Glomerular visceral epithelial cell (primary cell): ENCODE measurements around the gene SH2D2A.

Source experiments
- DNase-seq: peaks from one replicate; pipeline ENCODE4 v3.0.0-alpha.2; 2016; ENCODE audit errors: extremely low spot score

The SH2D2A gene

DNA sequence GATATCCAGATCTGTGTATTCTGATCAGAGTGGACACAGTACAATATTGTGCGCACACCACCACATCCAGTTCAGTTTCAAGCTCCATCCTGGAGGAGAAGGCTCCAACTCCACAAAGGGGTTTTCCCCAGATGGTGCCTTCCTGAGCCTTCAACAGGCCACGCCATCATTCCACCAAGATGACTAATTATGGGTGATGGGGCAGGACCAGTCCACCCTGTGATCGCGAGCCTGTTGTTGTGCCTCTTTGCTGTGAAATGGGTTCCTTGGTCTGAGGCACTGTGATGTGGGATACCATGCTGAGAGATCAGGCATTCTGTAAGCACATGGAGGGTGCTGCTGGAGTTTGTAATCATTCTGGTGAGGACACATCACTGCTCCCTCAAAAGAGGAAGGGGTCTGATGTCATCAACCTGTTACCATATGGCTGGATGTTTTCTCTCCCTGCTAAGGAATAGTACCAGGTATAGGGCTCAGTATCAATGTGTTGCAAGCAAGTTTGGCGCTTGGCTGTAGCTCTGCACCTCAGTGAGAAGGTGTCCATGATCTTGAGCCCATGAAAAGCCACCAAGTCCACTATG is 6.7 kb upstream of the SH2D2A start:
- DNase-seq, result peak; percentile 35

DNA sequence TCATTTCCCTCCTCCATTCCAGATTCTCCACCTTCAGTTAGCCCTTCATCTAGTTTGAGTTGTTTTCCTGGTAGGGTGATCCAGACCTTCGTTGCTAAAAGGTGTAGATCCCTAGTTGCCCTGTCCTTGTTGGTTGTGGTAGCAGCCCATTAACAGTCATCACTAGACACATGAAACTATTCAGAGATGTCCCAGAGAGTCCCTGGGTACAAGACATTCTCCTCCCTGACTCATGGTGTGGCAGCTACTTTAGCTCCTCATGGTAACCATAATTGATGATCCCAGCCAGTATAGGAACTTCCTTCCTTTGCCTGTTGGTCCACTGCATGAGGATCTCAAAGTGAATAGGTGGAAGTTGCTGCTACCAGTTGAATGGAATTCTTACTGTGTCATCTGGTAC is 6.0 kb upstream of the SH2D2A start:
- DNase-seq, result no peak

DNA sequence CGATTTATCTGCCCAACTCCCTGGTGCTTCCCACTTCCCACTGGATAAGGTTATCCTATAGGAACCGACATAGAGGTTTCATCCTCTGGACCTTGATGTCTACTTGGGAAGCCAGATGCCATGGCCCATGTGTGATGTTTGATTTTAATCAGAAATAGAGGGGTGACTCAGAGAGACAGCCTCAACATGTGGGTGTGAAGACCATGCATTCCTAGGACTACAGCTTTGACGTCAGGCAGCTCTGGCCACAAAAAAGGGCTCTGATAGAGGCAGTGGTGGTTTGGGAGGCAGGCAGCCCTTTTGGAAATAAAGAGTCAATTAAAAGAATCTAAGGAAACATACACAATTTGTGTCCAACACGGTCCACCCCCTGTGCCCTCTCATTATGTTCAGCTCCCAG is 5.2 kb upstream of the SH2D2A start:
- DNase-seq, result no peak

DNA sequence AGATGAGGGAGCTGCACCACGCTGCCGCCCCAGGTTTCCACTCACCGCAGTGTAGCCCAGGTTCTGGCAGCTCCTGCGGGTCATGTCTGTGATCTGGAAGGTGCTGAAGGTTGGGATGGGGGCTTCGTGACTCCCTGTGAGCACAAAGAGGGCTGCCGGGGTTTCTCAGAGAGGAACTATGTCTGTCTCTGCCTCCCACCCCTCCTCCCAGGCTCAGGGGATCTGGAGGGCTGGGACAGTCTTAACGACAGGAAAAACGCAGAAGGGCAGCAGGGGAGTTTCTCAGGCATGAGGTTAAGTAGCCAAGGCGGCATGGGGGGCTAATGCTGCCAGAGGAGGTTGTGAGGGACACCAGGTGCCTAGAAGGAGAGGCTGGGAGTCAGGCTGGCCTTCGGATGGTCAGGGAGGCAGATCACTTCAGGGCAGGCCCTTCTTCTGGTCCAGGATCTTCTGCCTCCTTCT is 656 bp downstream of the SH2D2A start:
- DNase-seq, result no peak

DNA sequence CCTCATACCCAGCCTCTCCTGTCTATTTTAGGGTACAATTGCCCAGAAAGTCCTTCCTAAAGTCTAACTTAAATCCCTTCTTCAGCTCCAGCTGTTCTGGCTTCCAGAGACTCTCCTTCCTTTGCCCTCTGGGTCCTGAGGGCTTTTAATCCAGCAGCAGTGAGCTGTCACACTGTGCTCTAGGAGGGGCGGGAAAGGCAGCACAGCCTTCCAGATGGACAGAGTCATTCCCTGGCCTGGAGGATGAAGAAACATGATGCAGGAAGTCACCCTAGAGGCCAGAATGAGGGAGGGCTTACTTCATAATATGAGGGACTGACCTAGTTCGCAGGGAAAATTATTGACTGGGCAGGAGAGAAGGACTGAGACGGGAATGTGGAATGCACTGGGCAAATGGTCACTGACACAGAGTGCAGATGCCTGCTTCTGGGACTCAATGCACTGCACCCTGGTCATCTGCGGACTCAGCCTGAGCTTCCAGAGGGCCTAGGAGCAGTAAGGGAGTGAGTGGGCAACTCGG is 1.3 kb downstream of the SH2D2A start:
- DNase-seq, result peak; percentile 38

DNA sequence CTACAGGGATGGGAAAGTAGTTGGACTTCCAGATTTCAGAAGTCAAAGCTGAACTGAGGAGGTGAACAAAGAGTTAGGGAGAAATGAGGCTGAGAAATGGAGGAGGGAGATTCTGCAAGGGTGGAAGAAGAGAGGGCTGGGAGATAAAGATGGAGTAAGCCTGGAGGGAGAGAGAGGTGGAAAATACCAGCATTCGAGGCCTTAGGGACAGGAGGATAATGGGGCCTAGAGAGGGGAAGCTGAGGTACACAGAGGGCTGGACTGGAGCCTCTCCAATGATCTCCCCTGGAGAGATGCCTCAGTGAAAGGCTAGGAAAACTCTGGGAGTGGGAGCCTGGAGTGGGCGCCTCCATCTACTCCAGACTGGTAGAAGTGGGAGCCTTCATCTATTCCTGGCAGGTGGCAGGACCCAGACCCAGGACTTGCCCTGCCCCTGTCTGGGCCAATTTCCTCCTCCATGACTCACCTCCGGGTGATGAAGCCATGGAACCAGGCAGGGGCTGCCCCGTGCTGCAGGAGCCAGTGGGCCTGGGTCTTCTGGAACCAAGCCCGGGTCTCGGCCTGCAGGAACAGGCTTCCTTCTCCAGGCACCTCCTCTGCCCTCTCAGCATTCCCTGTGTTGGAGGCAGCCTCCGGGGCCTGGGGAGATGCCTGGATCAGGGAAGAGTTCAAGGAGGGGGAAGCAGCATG is 1.9 kb downstream of the SH2D2A start:
- no peak for DNase-seq

DNA sequence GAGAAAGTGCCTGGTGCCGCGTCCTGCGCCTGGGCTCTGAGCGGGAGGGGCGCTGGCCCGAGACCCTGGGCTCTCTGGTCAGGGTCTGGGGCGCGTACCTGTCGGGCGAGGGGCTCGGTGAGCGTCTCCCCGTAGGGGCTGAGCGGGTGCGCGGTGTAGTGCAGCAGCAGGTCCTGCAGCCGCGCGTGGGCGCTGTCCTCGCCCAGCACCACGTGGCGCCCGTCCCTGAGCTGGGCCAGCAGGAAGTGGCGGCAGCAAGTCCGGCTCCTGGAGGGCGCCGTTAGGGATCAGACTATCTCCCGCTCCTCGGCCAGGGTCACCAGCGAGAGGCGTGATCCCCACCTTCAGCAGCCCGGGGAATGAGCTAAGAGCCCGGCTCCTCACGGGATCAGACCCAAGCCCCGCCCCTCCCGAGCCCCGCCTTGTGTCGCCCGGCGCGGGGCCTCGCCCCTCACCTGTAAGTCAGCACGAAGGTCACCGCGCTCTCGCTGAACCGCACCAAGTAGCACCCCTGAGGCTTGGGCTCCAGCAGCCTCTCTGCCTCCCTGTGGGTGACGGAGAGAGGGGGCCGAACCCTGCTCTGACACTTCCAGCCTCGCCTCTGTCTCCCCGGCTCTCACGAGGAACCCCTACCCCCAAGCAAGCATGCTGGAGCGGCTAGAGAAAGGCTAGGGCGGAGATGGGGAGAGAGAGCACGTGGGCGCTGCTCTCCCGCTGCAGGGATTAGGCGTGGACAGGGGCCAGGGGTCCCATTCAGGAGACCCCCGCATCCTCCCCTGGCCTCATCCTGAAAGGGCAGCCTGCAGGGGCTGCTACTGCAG is 2.7 kb downstream of the SH2D2A start:
- no peak for DNase-seq

DNA sequence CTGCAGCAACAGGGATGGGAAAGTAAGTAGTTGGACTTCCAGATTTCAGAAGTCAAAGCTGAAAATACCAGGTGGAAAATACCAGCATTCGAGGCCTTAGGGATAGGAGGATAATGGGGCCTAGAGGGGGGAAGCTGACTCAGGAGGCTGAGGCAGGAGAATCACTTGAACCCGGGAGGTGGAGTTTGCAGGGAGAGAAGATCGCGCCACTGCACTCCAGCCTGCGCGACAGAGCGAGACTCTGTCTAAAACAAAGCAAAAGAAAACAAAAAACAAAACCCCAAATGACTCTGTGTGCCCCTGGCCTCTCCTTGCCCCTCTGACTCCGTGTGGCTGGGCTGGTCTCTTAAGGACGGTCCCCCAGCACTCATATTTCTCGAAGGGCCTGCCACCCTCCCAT is 3.4 kb downstream of the SH2D2A start:
- DNase-seq, result no peak

DNA sequence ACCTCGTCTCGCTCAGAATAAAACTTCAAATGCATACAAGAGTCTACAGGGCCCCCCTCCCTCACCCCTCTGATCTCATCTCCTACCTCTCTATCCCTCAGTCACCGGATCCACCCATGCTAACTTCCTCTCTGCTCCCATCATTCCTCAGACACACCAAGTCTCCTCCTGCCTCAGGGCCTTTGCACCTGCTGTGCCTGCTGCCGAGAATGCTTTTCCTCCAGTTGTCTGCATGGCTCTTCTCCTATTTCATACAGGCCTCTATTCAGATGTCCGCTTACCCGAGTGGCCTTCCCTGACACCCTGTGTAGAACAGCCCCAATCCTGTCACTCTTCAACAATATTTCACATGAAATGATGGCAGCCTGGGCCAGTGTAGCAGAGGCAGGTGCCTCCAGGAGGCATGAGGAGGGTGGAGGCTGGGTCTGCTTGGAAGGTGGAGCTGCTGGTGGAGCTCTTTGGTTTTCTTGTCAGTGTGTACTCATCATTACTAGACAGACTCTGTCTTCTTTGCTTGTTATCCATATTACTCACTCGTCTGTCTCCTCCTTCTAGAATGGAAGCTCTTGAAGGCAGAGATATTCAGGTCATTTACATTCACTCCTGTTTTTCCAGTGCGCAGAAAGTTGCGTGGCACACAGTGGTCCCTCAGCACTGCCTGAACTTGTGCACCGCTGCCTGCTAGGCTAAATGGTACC is 4.2 kb downstream of the SH2D2A start:
- no peak for DNase-seq

DNA sequence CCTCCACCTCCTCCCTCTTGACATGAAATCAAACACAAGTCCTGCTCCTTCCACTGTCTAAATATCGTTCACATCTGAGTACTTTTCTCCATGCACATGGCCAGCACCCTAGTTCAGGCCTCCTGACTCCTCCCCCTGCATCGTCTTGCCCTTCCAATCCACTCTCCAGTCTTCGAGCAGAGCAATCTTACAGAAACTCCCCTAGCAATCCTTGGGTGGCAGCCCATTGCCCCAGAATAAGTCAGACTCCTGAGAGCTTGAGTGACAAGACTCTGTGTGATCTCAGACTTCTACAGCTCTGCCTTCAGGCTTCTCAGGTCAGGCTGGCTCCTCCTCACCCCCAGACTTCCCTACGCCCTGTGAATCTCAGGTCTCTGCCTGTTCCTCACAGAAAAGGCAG is 5.5 kb downstream of the SH2D2A start:
- no peak for DNase-seq

DNA sequence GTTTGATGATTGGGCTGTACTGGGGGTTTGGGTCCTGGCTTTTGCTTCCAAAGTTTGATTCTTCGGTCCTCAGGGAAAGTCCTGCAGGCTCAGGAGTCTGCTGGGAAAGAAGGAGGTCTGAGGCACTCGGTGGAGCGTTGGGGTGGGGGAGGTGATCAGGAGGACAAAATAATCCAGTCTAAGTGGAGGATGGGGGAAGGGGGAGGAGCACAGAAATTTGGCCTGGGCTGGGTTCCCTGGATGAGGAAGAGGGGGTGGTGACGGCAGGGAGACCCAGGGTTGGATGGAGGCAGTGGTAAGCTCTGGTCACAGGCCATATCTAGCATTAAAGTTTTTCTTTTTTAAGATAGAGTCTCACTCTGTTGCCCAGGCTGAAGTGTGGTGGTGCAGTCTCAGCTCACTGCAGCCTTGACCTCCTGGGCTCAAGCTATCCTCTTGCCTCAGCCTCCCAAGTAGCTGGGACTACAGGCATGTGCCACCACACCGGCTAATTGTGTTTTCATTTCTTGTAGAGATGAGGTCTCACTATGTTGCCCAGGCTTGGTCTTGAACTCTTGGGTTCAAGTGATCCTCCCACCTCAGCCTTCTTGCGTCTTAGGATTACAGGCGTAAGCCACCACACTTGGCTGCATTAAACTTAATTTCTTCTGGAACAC is 6.8 kb downstream of the SH2D2A start:
- no peak for DNase-seq

DNA sequence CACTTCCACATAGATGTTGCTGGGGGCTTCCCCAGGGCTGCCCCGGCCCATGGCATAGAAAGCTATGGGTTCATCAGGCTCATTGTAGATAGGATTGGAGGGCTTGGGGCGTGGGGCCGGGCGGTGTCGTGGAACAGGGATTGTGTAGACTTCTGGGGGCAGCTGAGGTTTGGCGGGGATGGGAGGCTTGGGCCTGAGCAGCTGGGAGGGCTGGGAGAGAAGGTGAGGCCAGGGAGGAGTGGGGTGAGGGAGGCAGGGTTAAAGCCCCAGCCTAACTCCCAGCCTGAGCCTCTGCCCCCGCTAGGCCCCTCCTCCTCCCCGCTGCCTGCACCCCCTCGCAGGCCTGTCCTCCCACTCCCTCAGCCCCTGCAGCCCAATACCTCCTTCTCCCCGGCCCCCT is 7.4 kb downstream of the SH2D2A start:
- no peak for DNase-seq

DNA sequence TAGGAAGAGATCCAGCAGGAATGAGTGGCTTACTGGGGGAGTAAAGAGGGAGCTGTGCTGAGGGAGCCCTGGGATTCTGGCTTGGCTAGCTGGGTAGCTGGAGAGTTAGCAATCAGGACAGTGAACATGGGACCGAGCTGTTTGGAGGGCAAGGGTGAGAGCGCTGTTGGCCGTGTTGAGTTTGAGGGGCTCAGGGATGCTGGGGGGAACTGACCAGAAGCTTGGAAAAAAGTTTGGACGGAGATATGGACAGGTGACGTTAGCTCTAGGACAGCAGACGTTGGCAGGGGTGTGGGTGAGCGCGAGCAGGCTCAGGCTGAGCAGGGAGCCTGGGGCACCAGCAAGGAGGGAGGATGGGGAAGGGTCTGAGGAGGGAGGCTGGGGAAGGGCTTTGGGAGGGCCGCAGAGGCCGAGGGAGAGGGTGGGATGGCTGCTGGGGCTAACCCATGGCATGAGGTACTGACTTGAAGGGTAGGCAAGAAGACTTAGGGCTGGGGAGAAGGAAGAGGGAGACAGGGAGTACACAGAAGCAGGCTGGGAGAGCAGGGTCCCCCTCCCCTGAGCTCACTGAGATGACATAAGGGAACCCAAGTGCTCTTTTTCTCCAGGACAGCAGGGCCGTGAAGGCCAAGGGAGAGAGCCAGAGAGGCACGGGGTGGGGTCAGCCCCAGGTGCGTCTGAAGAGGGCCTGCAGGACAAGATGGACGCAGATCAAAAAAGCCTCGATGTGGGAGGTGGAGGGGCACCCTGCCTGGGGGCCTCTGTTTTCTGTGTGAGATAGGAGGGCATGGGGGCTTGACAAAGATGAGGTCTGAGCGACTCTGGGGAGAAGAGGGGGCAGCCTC is 8.2 kb downstream of the SH2D2A start:
- DNase-seq, result no peak

DNA sequence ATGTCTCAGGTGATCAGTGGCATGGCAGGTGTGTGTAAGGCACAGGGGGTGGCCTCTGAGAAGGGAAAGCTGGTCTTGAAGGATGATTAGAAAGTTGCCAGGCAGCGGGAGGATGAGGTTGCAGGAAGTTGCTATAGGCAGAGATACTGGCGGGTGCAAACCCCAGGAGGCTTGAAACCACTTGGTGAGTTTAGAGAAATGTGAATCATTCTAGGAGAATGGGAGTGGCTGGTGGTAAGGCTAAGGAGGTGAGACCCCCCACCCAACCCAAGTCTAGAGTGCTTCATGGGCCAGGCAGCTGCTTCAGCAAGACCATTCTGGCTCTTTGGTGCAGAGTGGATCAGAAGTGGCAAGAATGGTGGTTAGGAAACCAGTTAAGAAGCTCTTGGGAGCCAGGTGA is 9.0 kb downstream of the SH2D2A start:
- DNase-seq, result no peak

DNA sequence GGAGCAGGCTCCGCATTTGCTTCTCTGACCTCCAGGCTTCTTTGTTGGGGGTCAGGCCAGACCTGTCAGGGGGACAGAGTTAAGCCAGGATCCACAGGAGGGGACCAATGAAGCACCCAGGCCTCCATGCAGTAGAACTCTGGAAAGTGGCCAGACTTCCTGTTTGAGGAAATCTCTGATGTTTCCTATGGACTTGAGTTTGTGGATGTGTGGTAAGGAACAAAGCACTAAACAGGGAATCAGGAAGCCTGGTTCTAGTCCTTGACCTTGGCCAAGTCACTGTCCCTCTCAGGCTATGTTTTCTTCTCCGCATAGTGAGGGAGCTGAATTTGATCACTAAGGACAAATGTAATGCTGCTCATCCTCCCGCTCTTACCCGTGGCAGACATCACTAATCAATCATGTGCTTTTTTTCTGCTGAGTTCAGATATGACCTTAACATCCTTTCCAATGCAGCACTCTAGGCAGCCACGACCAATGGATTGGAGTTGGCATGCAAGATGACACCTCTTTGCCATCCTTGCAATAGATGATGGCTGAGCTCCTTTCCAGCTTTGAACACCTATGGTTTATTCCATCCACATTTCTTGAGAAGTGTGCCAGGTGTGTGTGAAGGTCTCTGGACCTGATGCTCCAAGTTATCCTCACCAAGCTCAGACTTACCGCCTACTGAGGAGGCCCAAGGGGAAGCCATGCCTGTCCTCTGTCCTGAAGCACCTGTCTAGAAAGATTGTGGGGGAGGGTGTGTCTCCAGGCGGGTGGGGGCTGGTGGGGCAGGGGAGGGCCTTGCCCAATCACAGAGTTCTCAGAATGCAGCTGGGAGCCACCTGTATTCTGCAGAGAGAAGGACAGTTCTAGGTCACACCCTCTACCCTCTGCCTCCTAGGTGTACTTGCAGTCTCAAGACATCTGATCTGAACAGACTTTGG is 9.9 kb downstream of the SH2D2A start:
- no peak for DNase-seq

DNA sequence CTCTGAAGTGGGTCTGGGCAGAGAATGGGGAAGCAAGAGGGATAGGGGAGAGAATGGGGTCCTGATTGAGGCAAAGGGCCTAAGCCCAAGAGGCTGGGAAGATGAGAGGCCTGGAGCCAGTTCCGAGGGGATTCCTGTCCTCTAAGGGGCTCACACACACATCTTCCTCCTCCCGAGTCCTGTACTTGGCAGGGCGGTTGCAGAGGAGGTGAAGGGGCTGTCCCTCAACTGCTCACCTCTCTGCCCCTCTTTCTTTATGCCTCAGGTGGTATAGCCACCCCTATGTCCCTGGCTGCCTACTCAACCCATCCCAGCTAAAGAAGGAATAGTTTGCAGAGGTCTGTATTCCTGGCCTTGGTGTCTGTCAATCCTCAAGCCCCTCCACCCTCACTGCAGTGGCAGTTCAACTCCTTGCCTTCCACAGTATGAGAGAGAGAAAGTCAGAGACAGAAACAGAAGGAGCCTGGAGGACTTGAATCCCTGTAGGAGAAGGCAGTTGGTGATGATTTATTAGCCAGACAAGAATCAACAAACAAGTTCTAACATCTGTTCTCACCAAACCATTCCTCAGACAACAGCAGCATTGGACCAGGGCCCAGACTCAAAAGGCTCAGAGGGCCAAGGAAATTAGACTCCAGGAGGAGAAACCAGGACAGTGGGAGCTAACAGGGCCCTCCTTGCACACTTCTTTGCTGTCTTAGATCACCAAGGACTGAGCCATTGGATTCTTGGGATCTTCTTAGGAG is 10.7 kb downstream of the SH2D2A start:
- DNase-seq, result no peak

DNA sequence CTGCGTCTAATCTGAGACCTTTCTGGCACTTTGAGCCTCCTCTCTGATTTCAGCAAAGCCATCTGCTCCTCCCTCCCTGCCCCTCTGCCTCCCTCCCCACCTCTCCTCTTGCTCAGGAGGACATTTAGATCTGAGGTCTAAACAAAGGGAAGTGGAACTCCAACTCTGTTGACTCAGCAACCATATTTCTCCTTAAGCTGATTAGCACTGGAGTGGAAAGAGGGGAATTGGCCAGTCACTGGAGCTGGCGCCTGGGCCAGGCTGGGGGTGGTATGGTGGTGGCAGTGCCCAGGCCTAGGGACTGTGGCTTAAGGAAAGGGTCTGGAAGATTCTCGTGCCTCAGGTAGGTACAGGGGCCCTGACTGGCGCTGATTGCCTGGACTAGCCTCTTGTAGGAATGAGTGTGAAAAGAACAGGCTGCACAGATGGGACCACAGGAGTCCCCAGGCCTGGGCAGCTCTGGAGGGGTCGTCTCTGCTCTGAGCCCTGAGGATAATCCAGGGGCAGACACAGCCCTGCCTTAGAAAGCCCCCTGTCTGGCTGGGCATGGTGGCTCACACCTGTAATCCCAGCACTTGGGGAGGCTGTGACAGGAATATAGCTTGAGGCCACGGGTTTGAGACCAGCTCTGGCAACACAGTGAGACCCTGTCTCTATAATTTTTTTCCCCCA is 11.9 kb downstream of the SH2D2A start:
- DNase-seq, result peak; percentile 72

DNA sequence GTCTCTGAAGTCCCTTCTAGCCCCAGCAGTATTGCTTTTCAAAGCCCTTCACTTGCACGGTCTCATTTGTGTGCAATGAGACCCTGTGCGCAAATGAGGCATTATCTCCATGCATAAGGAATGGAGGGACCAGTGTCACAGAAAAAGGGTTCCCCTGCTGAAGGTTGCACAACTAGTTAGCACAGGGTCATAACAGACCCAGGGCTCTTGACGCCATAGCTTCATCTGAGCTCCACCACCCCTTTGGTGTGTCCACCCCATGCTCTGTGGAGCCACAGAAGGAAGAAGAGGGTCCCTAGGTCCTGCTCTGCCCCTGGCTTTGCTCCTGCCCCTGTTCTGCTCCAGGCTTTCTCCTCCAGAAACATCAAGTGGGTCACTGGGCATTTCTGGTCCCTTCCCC is 12.6 kb downstream of the SH2D2A start:
- no peak for DNase-seq
